COLO668 (cell line): ENCODE measurements around the gene RHCG.

Experiments
- DNase-seq: peaks from one replicate; lab custom pipeline; 2025; ENCODE audit not compliant: unreplicated experiment; lab: John Stamatoyannopoulos, UW

RHCG gene

GRCh38 chr15:89446255-89446891 lies 50.0 kb downstream of the RHCG start:
- DNase-seq = no peak

- DNase-seq = no peak
Measured at GRCh38 chr15:89445518-89445917, 50.9 kb downstream of the RHCG start.

GRCh38 chr15:89444241-89445225 lies 51.9 kb downstream of the RHCG start:
- no peak for DNase-seq

DNA sequence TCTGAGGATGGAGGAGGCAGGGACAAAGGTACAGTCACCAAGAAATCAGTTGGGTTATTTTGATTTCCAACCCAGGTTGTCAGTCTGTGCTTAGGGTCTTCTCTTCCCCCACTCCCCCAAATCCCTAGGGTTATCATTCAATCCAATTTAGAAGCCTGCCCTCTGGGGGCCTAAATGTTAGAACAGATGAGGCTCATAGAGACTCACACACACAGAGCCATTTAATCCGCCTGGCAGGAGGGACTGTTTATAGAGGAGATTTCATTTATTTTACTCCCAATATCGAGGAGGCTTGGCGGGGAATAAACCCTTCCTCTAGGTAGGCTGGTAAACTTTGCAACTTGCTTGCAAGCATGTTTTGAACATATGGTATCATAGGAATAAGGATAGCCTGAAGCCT lies 52.8 kb downstream of the RHCG start:
- no peak for DNase-seq

GRCh38 chr15:89442671-89443307 lies 53.6 kb downstream of the RHCG start:
- peak; percentile 40 for DNase-seq

DNA sequence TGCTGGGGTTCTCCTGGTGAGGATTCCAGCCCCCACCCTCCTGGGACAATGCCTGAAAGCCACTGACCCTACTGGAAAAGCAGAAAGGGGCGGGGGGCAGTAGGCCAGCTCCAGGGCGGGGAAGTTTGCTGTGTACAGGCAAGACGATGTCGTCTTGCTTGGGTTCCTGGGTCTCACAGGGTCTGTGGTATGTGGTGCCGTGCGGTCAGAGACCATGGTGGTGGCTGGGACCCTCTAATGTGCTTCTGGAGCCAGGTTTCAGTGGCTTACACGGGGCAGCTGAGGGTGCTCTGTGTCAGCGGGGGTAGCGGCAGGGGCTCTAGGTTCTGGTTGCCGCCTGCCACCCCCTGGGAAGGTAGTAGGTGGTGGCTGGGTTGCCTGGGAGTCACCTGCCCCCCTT lies 54.2 kb downstream of the RHCG start:
- DNase-seq = no peak

DNA sequence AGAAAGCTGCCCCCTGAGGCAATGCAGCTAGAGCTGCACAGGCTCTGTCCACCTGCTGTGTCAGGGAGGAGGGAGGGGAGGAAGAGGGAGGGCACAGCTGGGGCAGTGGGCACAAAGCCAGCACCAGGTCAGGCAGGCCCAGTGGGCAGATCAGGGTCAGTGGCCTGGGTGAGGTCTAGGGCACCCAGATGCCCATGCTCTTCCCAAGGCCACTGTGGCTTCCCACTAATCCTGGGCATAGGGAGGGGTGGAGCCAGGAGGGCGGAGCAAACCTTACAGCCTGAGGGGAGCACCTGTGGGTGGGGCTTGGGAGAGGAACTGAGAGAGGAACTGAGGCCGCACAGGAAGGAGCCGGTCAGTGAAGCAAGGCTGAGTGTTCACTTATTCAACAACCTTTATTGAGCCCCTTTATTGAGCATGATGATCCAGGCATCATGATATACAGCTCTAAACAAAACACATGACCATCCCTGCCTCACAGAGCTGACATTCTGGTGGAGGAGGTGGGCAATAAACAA lies 55.0 kb downstream of the RHCG start:
- no peak for DNase-seq

DNA sequence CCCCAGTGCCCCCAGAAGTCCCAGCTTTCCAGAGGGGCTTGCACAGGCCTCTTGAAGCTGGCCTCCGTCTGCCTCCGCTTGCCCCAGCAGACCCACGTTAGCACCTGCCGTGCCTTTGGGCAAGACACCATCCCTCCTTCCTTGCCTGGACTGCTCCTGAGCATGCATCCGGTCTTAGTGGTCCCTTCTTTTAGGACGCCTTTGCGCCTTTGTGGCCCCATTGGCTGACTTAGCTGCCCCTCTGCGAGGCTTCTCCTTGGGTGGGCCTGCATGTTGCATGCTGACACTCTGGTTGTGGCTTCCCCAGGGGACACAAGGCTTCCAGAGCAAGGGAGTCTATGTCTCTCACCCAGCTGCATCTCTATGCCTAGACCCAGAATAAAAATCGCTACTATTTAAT lies 56.6 kb downstream of the RHCG start:
- no peak for DNase-seq

- no peak for DNase-seq
Measured at GRCh38 chr15:89436560-89437311, 59.6 kb downstream of the RHCG start.

- no peak for DNase-seq
Measured at GRCh38 chr15:89435362-89435761, 61.0 kb downstream of the RHCG start.

DNA sequence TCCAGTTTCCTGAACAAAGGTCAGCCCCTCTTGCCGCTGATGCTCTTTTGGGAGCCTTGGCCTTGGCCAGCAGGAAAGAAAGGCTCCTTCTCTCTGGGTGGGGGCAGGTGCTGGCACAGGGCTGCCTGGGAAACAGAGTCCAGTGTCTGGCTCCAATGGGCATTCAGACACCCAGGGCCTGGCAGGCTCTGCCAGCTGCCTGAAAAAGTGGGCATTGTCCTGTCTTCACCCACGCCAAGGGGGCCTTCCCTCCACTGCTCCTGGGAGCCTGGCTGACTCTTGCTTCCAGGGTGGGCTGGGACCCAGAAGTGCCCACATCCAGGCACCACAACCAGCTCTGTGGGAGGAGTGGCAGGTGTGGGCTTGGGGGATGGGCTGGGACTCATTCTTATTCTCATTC lies 62.7 kb downstream of the RHCG start:
- DNase-seq = no peak

DNA sequence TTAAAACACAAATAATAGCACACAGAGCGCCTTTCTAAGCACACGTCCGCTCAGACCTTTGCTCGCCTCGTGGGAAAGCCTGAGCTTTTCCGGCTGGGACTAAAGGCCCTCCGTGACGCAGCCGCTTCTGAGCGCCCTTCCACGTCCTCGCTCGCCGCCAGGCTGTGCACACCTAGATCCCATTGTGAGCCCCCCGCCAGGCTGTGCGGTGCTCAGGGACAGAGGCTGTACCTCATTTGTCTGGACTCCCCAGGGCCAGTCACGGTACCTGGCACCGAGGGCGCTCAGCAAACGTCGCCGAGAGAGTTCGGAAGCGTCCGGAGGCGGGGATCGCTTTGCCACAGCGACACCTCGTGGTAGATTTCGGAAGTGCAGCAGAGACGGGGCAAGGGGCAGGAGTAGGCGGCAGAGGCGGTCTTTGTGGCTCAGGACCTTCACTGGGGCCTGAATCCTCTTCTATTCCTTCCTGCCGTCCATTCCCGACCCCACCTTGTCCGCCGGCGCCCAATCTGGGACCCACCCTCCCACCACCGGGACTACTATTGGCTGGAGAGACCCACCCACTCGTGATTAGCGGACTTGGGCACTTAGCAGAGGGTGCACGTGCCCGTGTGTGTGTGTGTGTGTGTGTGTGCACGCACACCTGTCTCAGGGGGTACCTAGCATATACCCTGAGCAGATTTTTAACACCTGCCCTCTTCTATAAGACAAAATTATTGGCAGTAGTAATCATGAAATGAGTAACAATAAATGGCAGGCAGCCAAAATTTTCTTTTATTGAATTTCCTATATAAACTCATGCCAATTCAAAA lies 65.6 kb downstream of the RHCG start:
- peak; percentile 79 for DNase-seq

DNA sequence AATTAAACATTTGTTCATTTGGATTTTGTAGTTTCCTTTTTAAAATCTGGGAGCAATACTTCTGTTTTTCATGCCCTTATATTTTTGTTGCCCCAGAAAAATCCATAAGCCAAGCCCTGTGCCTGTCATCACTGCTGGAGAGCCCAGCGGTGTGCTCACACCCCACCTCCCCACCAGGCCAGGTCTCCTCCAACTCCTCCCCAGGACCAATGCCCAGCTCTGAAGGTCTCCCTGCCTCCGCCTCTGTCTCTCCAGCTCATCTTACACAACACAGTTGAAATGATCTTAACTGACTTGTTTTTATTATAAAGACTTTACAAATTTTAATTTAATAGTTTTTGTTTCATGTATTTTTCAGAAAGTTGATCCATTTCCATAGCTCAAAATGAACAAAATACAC lies 66.4 kb downstream of the RHCG start:
- no peak for DNase-seq

- DNase-seq = peak; percentile 27
Measured at GRCh38 chr15:89429023-89429422, 67.4 kb downstream of the RHCG start.

GRCh38 chr15:89428246-89428645 lies 68.1 kb downstream of the RHCG start:
- no peak for DNase-seq

- DNase-seq = no peak
Measured at GRCh38 chr15:89426500-89426899, 69.9 kb downstream of the RHCG start.

GRCh38 chr15:89423981-89424380 lies 72.4 kb downstream of the RHCG start:
- no peak for DNase-seq
